Measurements from ENCODE around the gene MRPL42.

- TF ChIP-seq CTCF (IDR thresholded peaks at IDR 0.05), result peak; percentile 71
- no peak for TF ChIP-seq EZH2 (IDR thresholded peaks at IDR 0.05)
- TF ChIP-seq EZH2phosphoT487 (IDR thresholded peaks at IDR 0.05), result no peak
Observed at GRCh38 chr12:93467351-93468007, at the start of gene MRPL42.

All from neural progenitor cell (in vitro differentiated cells).